Measurements from ENCODE around the gene HACD3. TPM values are rescaled to one million over a fixed set of nuclear protein-coding genes. Genes with fewer than 3 reads are reported as not detected.

Gene HACD3
- total RNA-seq, 8 experiments from 2014 or later: 66.5 to 160 (median 82.2) TPM

- ATAC-seq (replicated peaks in 6 of 8): peak in 2 of 8 experiments; percentile 28 to 54
- Histone ChIP-seq H3K4me3 (no peak overlapping the region), H3K27ac (no peak overlapping the region), H3K4me1 (replicated peaks in 1 of 2) (peaks cover 7 to 28% of the 10 kb centered on the region in 2 donors)
- 0 to 100% (median 71%) methylated on average over 1 of the region's 1 CpG; no CpG with 5 or more reads in 1 of the 10 experiments for WGBS, 10 experiments
- in situ Hi-C loops (cut with MboI; ENCODE audit: low pct_unique_long_range_greater_than_20kb in 2 of 9, low sequenced_read_pairs in 9 of 9, unreplicated experiment in 9 of 9): no loop called here
Measured at GRCh38 chr15:65583701-65584100, 53.4 kb downstream of the HACD3 start.

DNA sequence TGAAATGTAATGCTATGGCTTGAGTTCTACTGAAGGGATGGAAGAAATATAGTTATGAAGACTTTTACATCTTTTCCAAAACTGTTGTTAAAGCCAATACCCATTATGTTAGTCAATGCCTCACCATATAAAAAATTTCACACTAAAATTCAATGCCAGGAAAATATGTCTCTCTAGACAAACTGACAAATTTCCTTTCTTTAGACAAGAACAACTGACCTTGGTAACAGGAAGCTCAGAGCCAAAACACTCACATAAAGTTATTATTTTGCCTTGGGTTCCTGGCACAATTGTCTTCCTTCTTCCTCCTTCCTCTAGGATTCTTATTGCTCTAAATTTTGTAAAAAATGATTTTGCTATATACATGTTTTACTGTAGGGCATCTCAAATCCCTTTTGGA, 54.0 kb downstream of the HACD3 start:
- H3K4me3 ChIP-seq: no peak overlapping the region
- H3K4me1 ChIP-seq (replicated peaks in 1 of 2): peaks cover 7 to 28% of the 10 kb centered on the region in 2 donors
- in situ Hi-C loops (cut with MboI; ENCODE audit: low pct_unique_long_range_greater_than_20kb in 2 of 9, low sequenced_read_pairs in 9 of 9, unreplicated experiment in 9 of 9): no loop called here
- ATAC-seq (replicated peaks in 6 of 8): no peak
- H3K27ac ChIP-seq: no peak overlapping the region

- peaks cover 7 to 20% of the 10 kb centered on the region in 2 donors for H3K4me1 ChIP-seq (replicated peaks in 1 of 2)
- H3K27ac ChIP-seq: no peak overlapping the region
- in situ Hi-C loops (cut with MboI; ENCODE audit: low pct_unique_long_range_greater_than_20kb in 2 of 9, low sequenced_read_pairs in 9 of 9, unreplicated experiment in 9 of 9): no loop called here
- ATAC-seq (replicated peaks in 6 of 8): no peak
- WGBS, 10 experiments: 88 to 100% (median 100%) methylated on average over 1 of the region's 1 CpG; no CpG with 5 or more reads in 3 of the 10 experiments
- no peak overlapping the region for H3K4me3 ChIP-seq
Measured at GRCh38 chr15:65587094-65587493, 56.8 kb downstream of the HACD3 start.

DNA sequence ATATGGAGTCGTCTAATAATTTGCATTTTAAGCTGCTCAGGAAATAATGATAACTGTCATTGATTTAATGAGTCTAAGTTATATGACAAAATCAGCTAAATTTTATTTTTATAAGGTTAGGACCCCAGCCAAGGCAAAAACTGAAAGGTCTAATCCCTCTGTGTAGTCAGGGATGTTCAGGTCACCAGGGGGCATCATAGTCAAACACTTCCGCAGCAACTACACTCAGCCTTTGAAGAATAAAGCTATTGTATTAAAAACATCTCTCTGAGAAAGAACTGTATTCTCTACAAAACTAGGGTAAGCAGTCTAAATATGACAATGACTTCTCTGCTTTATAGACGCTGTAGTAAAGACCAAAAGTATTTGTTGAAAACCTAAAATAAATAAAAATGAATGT, 65.7 kb downstream of the HACD3 start:
- in situ Hi-C loops (cut with MboI; ENCODE audit: low pct_unique_long_range_greater_than_20kb in 2 of 9, low sequenced_read_pairs in 9 of 9, unreplicated experiment in 9 of 9): no loop called here
- Histone ChIP-seq H3K27ac (no peak overlapping the region), H3K4me3 (no peak overlapping the region), H3K4me1 (replicated peaks in 1 of 2) (no peaks in the 10 kb centered on the region)
- 67 to 100% (median 79%) methylated on average over 1 to 3 of the region's 3 CpGs for WGBS, 10 experiments
- no peak for ATAC-seq (replicated peaks in 6 of 8)

GRCh38 chr15:65598468-65598867, 68.2 kb downstream of the HACD3 start:
- in situ Hi-C loops (cut with MboI; ENCODE audit: low pct_unique_long_range_greater_than_20kb in 2 of 9, low sequenced_read_pairs in 9 of 9, unreplicated experiment in 9 of 9): no loop called here
- no peak for ATAC-seq (replicated peaks in 6 of 8)
- WGBS, 10 experiments: 75 to 100% (median 100%) methylated on average over 2 of the region's 2 CpGs
- Histone ChIP-seq H3K4me3 (no peak overlapping the region), H3K4me1 (replicated peaks in 1 of 2) (no peaks in the 10 kb centered on the region), H3K27ac (no peak overlapping the region)

DNA sequence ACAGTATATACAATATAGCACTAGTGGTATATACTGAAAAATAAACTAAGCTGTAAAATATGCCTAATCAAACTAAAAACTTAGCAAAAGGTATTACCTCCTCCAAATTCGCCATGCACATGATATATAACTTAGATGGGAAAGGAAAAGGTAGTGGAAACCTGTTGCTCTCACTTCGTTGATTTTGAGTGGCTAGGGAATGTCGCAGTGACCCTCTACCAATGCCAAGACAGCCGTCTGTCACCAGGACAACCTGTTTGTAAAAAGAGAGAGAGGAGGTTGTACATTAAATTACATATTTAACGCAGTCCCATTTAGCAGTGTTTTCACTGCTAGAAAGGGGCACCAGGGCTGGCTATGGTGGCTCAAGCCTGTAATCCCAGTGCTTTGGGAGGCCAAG, 69.4 kb downstream of the HACD3 start:
- Histone ChIP-seq H3K4me3 (no peak overlapping the region), H3K27ac (no peak overlapping the region), H3K4me1 (replicated peaks in 1 of 2) (no peaks in the 10 kb centered on the region)
- in situ Hi-C loops (cut with MboI; ENCODE audit: low pct_unique_long_range_greater_than_20kb in 2 of 9, low sequenced_read_pairs in 9 of 9, unreplicated experiment in 9 of 9): no loop called here
- 79 to 100% (median 93%) methylated on average over 1 to 5 of the region's 5 CpGs; no CpG with 5 or more reads in 1 of the 10 experiments for WGBS, 10 experiments
- no peak for ATAC-seq (replicated peaks in 6 of 8)

DNA sequence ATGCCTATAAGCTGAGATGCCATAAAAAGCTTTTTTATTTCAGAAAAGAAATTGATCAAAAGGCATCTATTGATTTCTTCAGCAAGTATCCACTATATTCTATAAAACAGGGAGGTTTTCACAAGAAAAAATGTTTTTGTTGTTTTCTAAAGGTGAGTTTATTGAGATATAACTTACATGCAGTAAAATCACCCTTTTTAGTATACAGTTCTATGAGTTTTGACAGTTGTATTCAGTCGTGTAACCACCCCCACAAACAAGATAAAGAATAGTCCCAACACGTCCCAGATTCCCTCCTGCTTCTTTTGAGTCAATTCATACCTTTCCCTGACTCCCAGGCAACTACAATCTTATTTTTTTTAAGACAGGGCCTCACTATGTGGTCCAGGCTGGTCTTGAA, 72.9 kb downstream of the HACD3 start:
- no peak for ATAC-seq (replicated peaks in 6 of 8)
- in situ Hi-C loops (cut with MboI; ENCODE audit: low pct_unique_long_range_greater_than_20kb in 2 of 9, low sequenced_read_pairs in 9 of 9, unreplicated experiment in 9 of 9): no loop called here
- Histone ChIP-seq H3K4me1 (replicated peaks in 1 of 2) (no peaks in the 10 kb centered on the region), H3K4me3 (no peak overlapping the region), H3K27ac (no peak overlapping the region)
- WGBS, 10 experiments: 17 to 94% (median 81%) methylated on average over 1 to 2 of the region's 2 CpGs; no CpG with 5 or more reads in 3 of the 10 experiments

DNA sequence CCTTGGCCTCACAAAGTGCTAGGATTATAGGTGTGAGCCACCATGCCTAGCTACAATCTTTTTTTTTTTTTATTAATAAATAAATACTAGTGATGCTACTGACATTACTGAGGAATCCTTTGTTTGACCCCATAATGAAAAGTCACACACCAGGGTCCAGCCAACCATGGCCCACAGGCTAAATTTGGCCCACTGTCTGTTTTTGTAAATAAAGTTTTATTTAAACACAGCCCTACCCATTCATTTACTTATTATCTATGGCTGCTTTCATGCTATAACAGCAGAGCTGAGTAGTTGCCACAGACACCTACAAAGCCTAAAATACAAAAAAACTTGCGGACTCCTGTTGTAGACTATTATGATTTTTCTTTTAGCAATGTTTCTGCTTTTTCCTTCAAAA, 73.3 kb downstream of the HACD3 start:
- no peak overlapping the region for H3K4me3 ChIP-seq
- H3K27ac ChIP-seq: no peak overlapping the region
- no peaks in the 10 kb centered on the region for H3K4me1 ChIP-seq (replicated peaks in 1 of 2)
- ATAC-seq (replicated peaks in 6 of 8): no peak
- 71 to 100% (median 100%) methylated on average over 1 of the region's 1 CpG; no CpG with 5 or more reads in 3 of the 10 experiments for WGBS, 10 experiments
- in situ Hi-C loops (cut with MboI; ENCODE audit: low pct_unique_long_range_greater_than_20kb in 2 of 9, low sequenced_read_pairs in 9 of 9, unreplicated experiment in 9 of 9): no loop called here

DNA sequence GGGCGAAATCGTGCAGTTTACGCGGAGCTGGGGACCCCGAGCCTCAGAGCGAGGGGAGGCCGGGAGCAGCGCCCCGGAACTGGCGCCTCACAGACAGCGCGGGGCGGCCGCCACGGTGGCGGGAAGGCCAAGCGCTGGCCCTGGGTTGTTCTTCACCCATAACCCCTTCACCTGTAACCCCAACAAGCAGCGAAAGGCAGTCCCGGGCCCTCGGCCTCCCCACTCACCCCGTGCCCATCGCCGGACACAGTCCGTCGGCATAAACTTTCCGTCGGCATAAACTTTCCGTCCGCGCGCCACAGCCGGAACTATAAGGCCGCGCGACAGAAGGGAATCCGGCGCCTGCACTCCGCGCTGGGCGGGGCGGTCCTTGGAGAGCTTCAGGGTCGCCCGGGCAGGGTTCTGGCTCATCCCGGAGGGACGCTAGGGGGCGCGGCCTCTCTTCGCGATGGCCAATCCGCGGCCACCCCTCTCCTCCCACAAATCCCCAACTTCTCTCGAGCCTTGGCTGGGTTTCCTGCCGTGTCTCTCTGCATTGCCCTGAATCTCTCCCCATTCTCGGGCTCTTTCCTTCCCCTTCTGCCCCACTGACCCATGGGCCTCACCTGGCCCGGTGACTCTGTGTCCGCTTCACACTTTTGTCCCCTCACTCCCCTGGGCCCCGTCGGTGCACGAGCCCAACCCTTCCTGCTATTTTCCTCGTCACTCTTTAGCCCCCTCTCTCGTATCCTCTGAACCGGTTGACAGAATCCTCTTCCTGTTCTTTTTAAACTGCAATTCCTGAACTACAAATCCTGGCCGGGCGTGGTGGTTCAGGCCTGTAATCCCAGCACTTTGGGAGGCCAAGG, 80.8 kb downstream of the HACD3 start, which contains the start of gene INTS14:
Gene INTS14 (minus strand): TSS at position 261 of the 848 bp plus-strand sequence. CDS start 3,751 bp downstream, outside the sequence.
- in situ Hi-C loops (cut with MboI; ENCODE audit: low pct_unique_long_range_greater_than_20kb in 2 of 9, low sequenced_read_pairs in 9 of 9, unreplicated experiment in 9 of 9): no loop called here
- Histone ChIP-seq H3K4me1 (replicated peaks in 1 of 2) (peaks cover 18 to 19% of the 10 kb centered on the region in 2 donors), H3K27ac (peak within 1 kb of the TSS; percentile 69 to 81), H3K4me3 (peak within 1 kb of the TSS; percentile 66 to 74 (median 68))
- WGBS, 10 experiments: 0 to 10% (median 1%) methylated on average over 2 to 34 of the region's 64 CpGs; no CpG with 5 or more reads in 3 of the 10 experiments
- ATAC-seq (replicated peaks in 6 of 8): peak; percentile 94 to 99 (median 99)

GRCh38 chr15:65611888-65612615, 81.8 kb downstream of the HACD3 start:
- Histone ChIP-seq H3K4me1 (replicated peaks in 1 of 2) (peaks cover 18 to 19% of the 10 kb centered on the region in 2 donors), H3K4me3 (peak overlapping the region in 2 of 5 donors; percentile 68 to 74), H3K27ac (peak overlapping the region in 1 of 2 donors; percentile 81)
- ATAC-seq (replicated peaks in 6 of 8): no peak
- in situ Hi-C loops (cut with MboI; ENCODE audit: low pct_unique_long_range_greater_than_20kb in 2 of 9, low sequenced_read_pairs in 9 of 9, unreplicated experiment in 9 of 9): no loop called here
- 67 to 100% (median 87%) methylated on average over 2 to 5 of the region's 5 CpGs; no CpG with 5 or more reads in 3 of the 10 experiments for WGBS, 10 experiments

DNA sequence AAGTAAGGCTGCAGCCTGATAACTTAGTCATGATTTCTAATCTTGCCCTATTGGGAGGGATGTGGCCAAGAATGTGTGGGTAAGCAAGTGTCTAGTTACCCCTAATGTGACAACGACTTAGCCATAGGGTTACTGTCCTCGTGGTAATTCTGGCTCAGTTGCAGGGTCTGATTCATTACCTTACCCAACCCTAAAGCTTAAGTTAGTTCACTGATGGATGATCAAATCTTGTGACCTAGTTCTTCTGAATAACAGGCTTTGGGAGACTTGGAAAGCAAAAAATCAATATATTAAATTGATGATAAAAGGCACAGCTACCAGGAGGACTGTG, 82.3 kb downstream of the HACD3 start:
- in situ Hi-C loops (cut with MboI; ENCODE audit: low pct_unique_long_range_greater_than_20kb in 2 of 9, low sequenced_read_pairs in 9 of 9, unreplicated experiment in 9 of 9): no loop called here
- WGBS, 10 experiments: 0 to 78% (median 59%) methylated on average over 1 to 2 of the region's 2 CpGs; no CpG with 5 or more reads in 6 of the 10 experiments
- no peak for ATAC-seq (replicated peaks in 6 of 8)
- peaks cover 18 to 19% of the 10 kb centered on the region in 2 donors for H3K4me1 ChIP-seq (replicated peaks in 1 of 2)
- H3K27ac ChIP-seq: no peak overlapping the region
- no peak overlapping the region for H3K4me3 ChIP-seq

GRCh38 chr15:65612949-65613744, 82.9 kb downstream of the HACD3 start:
- in situ Hi-C loops (cut with MboI; ENCODE audit: low pct_unique_long_range_greater_than_20kb in 2 of 9, low sequenced_read_pairs in 9 of 9, unreplicated experiment in 9 of 9): no loop called here

More at GRCh38 chr15:65612949-65613744, 82.9 kb downstream of the HACD3 start:
- H3K4me3 ChIP-seq: no peak overlapping the region
- no peak overlapping the region for H3K27ac ChIP-seq
- WGBS, 10 experiments: 63 to 89% (median 74%) methylated on average over 2 to 5 of the region's 6 CpGs; no CpG with 5 or more reads in 2 of the 10 experiments
- no peak for ATAC-seq (replicated peaks in 6 of 8)
- peaks cover 18 to 19% of the 10 kb centered on the region in 2 donors for H3K4me1 ChIP-seq (replicated peaks in 1 of 2)

Measured in motor neuron (in vitro differentiated cells).